Skin of body (tissue), 2 donors: Measurements from ENCODE around the gene RCAN3. TPM values are rescaled to one million over a fixed set of nuclear protein-coding genes. Genes with fewer than 3 reads are reported as not detected.
"Not testable (repeated sequence)": the region's sequence is repeated elsewhere in the genome, so short reads cannot be mapped to it uniquely, and the experiment has no call there.

Experiments used
- DNase-seq: peaks from one replicate; lab custom pipeline; 2025; lab: John Stamatoyannopoulos, UW
- total RNA-seq: library from RNA; depleted of rRNA; stranded (reverse); fragments of >200 nt; gene quantifications from one replicate; pipeline ENCODE4 v1.2.3, GENCODE V29; 2014

RCAN3 gene
- total RNA-seq, 1 donor from 2014 or later, result 10.7 TPM

DNA sequence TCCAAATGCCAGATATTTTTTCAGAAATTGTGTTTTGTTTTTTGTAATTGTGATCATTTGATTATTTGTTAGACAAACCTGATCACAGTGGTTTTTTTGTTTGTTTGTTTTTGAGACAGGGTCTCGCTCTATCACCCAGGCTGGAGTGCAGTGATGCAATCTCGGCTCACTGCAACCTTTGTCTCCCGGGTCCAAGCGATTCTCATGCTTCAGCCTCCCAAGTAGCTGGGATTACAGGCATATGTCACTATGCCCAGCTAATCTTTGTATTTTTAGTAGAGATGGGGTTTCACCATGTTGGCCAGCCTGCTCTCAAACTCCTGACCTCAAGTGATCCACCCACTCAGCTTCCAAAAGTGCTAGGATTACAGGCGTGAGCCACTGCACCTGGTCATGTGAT, 46.6 kb downstream of the RCAN3 start:
- not testable (repeated sequence) for DNase-seq

GRCh38 chr1:24551290-24551959, 48.8 kb downstream of the RCAN3 start:
- no peak for DNase-seq

- no peak for DNase-seq
Measured at GRCh38 chr1:24551960-24552571, 49.4 kb downstream of the RCAN3 start.

DNA sequence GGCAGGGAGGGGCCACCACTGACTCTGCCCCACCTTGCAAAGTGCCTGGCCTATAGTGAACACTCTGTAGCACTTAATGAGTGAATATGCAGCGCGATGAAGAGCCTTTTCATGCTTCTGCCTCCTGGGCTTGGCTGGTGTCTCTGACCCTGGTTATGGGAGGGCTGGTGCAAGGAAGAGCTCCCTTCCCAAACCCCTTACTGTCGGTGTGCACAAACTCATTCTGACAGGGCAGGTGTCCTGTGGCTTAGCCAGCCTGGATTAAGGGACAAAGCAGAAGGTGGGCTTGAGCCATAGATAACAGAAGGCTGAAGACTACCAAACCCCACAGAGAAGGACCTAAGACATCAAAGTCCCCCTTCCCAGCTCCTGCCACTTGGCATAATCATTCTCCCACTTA, 51.3 kb downstream of the RCAN3 start:
- no peak for DNase-seq

DNA sequence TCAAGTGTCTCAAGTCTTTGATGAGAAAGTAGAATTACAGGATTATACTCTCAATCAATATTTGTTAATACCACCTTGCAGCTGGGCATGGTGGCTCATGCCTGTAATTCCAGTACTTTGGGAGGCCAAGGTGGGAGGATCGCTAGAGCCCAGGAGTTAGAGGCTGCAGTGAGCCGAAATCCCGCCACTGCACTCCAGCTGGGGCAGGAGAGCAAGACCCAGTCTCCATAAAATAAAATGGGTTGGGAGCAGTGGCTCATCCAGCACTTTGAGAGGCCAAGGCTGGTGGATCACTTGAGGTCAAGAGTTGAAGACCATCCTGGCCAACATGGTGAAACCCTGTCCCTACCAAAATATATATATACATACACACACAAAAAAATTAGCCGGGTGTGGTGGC, 52.1 kb downstream of the RCAN3 start:
- DNase-seq, result no peak

- no peak for DNase-seq
Measured at GRCh38 chr1:24555591-24556413, 53.2 kb downstream of the RCAN3 start, which contains the start of gene NCMAP. Gene NCMAP (plus strand): TSS chr1:24556087. CDS start chr1:24595431, 39,344 bp downstream.

DNA sequence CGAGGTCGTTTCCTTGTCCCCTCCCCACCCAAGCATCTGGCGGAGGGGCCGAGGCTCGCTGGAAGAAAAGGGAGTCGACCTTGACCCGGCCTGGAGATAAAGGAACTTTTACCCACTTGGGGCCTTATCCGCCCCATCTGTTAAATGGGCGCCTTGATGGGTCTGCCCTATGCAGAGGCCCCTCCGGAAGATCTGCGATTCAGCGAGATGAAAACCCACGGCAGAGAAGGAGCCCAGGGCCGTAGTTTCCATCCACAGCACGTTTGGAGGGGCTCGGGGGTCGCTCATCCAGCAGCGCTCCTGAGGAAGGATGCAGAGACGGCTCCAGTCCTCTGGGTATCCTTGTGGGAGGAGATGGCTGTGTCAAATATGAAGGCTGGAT, 53.8 kb downstream of the RCAN3 start:
- no peak for DNase-seq

- DNase-seq, result no peak
Measured at GRCh38 chr1:24557220-24557619, 54.6 kb downstream of the RCAN3 start.

GRCh38 chr1:24557711-24558131, 55.1 kb downstream of the RCAN3 start:
- DNase-seq, result no peak

GRCh38 chr1:24558455-24558854, 55.8 kb downstream of the RCAN3 start:
- no peak for DNase-seq

DNA sequence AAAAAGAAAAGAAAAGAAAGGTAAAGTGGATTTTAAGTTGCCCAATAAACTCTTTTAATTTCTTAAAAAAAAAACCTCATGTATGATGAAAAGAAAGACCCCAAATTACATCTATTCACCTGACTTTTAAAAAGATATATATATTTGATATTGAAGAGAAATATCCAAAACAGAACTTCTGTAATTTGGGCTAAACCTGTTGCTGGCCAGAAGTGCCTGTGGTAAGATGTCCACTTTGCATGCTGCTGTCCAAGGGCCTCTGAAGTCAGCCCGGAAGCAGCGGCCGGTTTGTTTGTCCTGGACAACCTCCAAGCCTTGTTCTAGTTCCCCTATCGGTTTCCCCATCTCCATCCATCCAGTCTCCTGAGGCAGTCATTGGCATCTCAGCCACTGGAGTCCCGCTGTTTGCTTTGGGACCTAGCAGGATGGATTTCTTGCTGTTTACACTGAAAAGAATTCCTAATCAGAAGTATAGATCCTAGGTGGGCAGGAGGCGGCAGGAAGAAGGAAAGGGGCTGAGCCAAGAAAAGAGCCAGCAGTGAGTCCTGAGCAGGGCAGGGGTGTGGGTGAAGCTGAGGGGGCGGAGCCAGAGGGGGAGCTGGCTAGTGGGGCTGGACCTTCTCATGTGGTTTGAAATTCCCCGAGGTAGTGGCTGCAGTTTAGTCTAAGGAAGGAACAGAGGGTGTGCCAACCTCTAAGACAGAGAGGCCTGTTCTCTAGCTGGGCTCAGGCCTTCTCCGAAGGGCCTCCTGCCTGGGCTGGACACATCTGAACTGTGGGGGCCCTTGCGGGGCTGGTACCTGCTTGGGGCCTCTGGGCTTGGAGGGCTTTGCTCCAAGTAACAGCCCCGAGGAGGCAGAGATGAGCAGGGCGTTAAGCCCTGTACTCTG, 56.5 kb downstream of the RCAN3 start:
- DNase-seq, result peak; percentile 3

- DNase-seq, result no peak
Measured at GRCh38 chr1:24560361-24560760, 57.7 kb downstream of the RCAN3 start.

DNA sequence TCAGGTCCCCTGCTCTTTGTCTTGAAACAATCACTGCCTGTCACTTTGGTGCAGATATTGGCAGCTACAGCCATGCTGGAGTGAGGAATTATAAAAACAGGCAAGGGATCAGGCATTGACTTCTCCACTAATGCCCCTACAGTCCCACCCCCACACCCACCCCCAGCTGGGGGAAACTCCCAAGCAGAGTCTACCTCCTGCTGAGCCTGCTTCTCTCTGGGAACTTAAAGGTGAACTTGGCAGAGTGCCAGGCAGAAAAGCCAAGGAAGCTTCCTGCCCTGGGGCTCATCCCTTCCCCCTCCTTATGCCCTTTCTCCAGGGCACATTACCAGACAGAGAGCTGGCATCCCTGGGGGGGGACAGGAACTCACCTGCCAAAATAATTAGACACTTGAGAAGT, 60.0 kb downstream of the RCAN3 start:
- DNase-seq, result no peak

DNA sequence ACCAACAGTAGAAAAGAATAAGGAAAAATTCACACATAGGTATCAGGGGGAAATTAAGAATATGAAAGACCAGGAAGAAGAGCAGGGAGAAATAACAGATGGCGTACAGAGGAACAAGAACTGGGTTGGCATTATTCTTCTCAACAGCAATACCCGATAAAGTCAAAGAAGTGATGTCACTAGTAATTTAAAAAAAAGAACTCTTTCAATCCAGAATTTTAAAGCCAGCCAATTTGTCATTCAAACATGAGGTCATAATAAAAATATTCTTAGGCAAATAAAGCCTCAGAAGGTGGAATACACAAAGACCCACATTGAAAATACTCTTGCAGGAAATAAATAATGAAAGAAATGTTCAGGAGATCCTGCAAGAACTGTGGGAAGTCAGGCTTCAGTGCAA, 62.1 kb downstream of the RCAN3 start:
- no peak for DNase-seq

- no peak for DNase-seq
Measured at GRCh38 chr1:24566236-24566867, 63.7 kb downstream of the RCAN3 start.

- DNase-seq, result no peak
Measured at GRCh38 chr1:24567792-24568388, 65.3 kb downstream of the RCAN3 start.

DNA sequence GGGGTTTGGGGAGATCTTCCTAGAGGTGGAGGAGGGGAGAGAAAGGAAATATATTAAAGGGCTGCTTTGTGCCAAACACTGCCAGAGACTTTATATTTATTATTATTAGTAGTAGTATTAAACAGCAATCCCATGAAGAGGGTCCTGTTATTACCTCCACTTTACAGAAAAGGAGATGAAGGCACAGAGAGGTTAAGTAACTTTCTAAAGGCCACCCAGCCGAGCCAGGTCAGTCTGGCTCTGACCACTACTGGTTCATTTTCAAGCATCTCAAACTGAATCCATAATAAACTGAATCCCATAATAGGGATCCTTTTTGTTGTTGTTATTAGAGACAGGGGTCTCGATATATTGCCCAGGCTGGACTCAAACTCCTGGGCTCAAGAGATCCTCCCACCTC, 65.8 kb downstream of the RCAN3 start:
- no peak for DNase-seq

DNA sequence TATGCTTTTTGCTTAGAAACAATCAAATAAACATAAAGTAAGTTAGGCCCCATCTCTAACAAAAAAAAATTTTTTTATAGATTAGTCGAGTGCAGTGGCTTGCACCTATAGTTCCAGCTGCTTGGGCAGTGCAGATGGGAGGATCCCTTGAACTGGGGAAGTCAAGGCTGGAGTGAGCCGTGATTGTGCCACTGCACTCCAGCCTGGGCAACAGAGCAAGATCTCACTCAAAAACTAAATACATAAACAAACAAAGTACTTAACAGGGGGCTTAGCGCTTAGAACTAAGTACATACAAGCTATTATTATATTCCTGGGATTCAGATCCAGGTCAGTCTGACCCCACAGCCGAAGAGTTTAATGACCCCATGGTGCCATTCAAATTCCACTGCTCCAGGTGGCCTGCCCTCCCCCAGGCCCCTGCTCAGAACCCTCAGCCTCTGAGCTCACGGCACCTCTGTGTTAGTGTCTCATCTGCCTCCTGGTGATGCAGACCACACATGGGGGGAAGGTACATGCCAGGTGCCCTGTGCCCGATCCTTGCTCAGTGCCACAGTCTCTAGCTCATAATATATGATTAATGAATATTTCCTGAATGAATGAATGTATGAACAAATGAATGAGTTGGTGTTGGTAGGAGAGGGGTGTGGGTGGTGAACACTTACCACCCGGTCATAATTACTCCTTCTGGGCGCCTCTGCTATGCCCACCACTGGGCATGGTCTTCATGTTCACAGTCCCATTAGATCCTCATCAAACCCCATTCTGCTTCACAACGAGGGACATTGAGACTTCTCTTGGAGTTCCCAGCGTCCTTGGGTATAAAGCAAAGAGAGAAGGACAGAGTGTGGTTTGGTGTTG, 67.9 kb downstream of the RCAN3 start:
- no peak for DNase-seq

DNA sequence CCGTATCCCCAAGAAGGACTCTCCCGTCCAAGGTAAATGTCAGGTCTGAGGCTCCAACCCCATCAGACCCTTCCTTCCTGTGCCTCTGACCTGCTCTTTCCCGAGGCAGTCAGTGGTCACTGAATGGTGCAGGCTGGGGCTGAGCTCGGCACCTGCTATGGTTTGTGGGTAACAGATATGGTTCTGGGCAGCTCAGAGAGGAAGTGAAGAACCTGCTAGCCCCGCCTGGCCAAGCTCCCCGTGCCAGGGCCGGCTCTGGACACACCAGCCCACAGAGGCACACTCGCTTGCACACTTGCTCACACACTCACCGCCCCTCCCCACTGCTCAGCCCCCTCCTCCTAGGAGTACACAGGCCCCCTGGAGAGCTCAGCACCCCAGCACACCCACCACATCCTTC, 69.7 kb downstream of the RCAN3 start:
- no peak for DNase-seq
